Lower lobe of right lung (tissue), 2 donors: ENCODE data around the gene ANKRD33B. TPM values are rescaled to one million over a fixed set of nuclear protein-coding genes. Genes with fewer than 3 reads are reported as not detected.
A peak's percentile ranks its signal among the peaks of the same experiment; 100 is the strongest.

Experiments used
- ATAC-seq, 2 donors: fragments of 200-7000 bp; cut with Tn5 transposase; one replicate each; pipeline ENCODE4 v1.9.1; 2020 to 2022; ENCODE audit warnings: mild to moderate bottlenecking in 2 of 2, moderate library complexity in 2 of 2
- DNase-seq: peaks from one replicate; pipeline ENCODE4 v3.0.0-alpha.2; 2020
- H3K27ac ChIP-seq: fragments of 200-600 bp; one replicate; pipeline ENCODE4 v1.8.0; 2022
- H3K27me3 ChIP-seq: fragments of 200-600 bp; one replicate; pipeline ENCODE4 v1.8.0; 2022; ENCODE audit warnings: low read depth
- H3K36me3 ChIP-seq: fragments of 200-600 bp; one replicate; pipeline ENCODE4 v1.8.0; 2022; ENCODE audit warnings: mild to moderate bottlenecking
- H3K4me1 ChIP-seq: fragments of 200-600 bp; one replicate; pipeline ENCODE4 v1.8.0; 2022
- H3K4me3 ChIP-seq: fragments of 200-600 bp; one replicate; pipeline ENCODE4 v1.8.0; 2022; ENCODE audit warnings: mild to moderate bottlenecking
- H3K9me3 ChIP-seq: fragments of 200-600 bp; one replicate; pipeline ENCODE4 v1.8.0; 2022
- intact Hi-C: fragments of 100-400 bp; cut with DNase I; formaldehyde crosslinking; loops from one replicate; pipeline ENCODE4 v1.11.0; 2022
- total RNA-seq: library from RNA; stranded (reverse); fragmentation: NEBNext Ultra II Directional; extraction: Animal tissue kit (Norgen Biotek cat#: 25700); gene quantifications from one replicate; pipeline ENCODE4 v1.2.1, GENCODE V29; 2021
- TF ChIP-seq, protein P1 (sequence below): fragments of 200-600 bp; IDR thresholded peaks from one replicate; pipeline ENCODE4 v1.8.0; 2022; ENCODE audit warnings: antibody characterized with exemption, mild to moderate bottlenecking
- donor health status: DM: no; HTN: yes; CAD: no; lungs with severe emphysema.

ANKRD33B gene
- total RNA-seq, 1 donor from 2014 or later = 5.8 TPM

DNA sequence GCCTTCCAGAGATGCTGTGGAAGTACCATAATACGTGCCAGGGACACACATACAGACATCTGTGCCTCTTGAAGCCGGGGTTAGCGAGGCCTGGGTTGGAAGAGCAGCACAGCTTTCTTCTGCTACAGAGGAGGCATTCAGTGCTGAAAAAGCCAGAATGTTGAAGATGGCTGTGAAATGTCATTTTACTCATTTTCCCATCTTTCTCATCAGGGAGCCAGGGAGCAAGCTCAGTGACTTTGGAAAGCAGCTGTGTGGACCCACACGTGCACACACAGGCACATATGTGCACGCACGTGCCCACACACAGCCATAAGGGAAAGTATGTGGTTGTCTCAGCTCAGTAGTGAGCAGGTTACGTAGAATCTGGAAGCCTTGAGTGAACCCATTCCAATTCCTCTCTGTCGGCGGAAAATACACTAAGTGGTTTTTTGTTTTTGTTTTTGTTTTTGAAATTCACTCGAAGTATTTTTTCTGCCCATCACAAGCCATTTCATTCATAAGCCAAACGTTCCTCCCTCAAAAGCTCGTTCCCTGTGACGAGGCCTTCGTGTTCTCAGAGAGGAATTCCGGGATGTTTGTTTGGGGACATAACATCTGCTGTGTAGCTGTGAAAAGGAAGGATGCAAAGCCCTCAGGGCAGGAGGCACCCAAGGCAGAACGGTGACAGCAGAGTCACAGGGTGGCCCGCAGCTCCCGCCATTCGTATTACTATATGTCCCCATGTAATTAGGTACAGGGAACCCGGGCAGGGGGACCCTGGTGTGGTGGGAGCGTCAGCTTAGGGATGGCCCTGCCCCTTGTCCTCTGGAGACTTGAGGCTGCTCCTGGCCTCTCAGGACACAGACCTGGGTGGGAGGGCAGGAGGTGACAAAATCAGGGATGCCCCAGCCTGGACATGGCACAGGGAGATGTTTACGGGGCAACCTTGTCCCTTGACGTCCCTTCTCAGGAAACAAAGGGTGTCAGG, 29.0 kb upstream of the ANKRD33B start:
- H3K27me3 ChIP-seq = peaks cover 4% of the 10 kb centered on the region
- TF ChIP-seq, protein P1, sequence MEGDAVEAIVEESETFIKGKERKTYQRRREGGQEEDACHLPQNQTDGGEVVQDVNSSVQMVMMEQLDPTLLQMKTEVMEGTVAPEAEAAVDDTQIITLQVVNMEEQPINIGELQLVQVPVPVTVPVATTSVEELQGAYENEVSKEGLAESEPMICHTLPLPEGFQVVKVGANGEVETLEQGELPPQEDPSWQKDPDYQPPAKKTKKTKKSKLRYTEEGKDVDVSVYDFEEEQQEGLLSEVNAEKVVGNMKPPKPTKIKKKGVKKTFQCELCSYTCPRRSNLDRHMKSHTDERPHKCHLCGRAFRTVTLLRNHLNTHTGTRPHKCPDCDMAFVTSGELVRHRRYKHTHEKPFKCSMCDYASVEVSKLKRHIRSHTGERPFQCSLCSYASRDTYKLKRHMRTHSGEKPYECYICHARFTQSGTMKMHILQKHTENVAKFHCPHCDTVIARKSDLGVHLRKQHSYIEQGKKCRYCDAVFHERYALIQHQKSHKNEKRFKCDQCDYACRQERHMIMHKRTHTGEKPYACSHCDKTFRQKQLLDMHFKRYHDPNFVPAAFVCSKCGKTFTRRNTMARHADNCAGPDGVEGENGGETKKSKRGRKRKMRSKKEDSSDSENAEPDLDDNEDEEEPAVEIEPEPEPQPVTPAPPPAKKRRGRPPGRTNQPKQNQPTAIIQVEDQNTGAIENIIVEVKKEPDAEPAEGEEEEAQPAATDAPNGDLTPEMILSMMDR = no peak
- peaks cover 23% of the 10 kb centered on the region for H3K4me1 ChIP-seq
- no peak overlapping the region for H3K4me3 ChIP-seq
- no peak overlapping the region for H3K27ac ChIP-seq
- ATAC-seq = no peak
- no peaks in the 10 kb centered on the region for H3K9me3 ChIP-seq
- no peak for DNase-seq
- intact Hi-C loops = no loop called here
- H3K36me3 ChIP-seq = no peaks in the 10 kb centered on the region

DNA sequence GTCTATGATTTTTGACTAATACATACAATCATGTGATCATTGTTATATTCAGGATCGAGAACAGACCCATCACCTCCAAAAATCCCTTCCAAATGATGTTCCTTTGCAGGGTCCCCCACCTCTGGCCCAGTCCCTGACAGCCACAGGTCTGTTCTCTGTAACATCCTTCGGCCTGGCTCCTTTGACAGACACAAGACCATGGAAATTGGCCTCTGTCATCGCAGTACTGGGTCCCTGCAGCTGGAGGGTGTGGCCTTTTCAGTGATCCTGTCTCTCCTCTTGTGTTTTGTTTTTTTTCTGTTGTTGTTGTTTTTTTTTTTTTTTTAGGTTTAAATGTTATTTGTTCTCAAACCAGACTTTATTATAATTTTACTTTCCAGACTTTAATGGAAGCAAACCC, 27.4 kb upstream of the ANKRD33B start:
- TF ChIP-seq, protein P1 = no peak
- no peaks in the 10 kb centered on the region for H3K9me3 ChIP-seq
- peaks cover 4% of the 10 kb centered on the region for H3K27me3 ChIP-seq
- H3K4me3 ChIP-seq = no peak overlapping the region
- no peak overlapping the region for H3K27ac ChIP-seq
- no peak for DNase-seq
- peaks cover 24% of the 10 kb centered on the region for H3K4me1 ChIP-seq
- H3K36me3 ChIP-seq = no peaks in the 10 kb centered on the region
- ATAC-seq = no peak
- intact Hi-C loops = no loop called here

DNA sequence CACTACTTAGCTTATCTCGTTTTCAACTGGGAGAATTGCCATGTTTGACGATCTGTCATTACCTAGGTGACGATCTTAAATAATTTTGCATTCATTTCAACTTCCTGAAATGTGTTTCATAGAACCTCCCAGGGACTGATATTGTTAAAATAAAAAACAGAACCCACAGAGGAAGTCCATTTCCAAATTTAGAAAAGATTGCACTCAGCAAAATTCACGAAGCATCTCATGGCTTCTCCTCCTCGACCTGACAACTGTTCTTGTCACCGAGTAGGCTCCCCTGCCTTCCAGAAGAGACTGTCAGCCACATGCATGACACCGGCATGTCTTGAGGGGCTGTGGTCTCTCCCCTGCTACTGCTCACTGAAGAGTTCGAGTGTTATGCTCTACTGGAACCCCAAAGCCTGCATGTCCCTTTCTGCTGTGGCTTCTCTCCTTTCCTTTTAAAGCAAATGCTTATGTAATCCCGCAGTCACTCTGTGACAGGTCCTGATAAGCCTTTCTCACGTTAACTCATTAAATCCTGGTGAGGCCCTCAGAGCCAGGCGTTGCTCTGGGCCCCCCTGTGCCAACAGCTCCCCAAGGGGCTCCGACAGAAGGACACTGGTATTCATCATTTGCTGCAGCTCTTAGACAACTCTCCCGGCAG, 26.8 kb upstream of the ANKRD33B start:
- no peaks in the 10 kb centered on the region for H3K9me3 ChIP-seq
- peaks cover 4% of the 10 kb centered on the region for H3K27me3 ChIP-seq
- TF ChIP-seq, protein P1 = no peak
- H3K4me3 ChIP-seq = peak overlapping the region; percentile 27
- H3K4me1 ChIP-seq = peaks cover 24% of the 10 kb centered on the region
- no peak overlapping the region for H3K27ac ChIP-seq
- H3K36me3 ChIP-seq = no peaks in the 10 kb centered on the region
- intact Hi-C loops = no loop called here
- DNase-seq (no peak), ATAC-seq (peak in 1 of 2 donors; percentile 7)

DNA sequence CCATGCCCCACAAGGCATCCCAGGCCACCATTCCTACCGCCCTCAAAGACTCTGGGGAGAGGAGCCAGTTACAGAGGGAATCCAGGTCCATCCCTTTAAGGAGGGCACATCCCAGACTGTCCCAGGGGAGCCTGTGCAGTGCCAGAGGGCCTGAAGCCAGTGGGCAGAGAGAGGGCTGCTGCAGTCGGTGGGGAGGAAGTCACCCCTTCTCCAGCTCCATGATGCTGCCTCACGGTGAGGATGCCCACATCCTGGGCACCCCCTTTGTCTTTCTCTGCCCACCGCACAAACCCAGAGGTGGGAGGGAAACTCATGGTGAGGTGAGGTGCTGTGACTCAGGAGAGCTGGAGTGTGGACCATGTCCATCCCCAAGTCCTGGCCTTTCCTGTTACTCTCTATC, 26.2 kb upstream of the ANKRD33B start:
- H3K27ac ChIP-seq = no peak overlapping the region
- H3K9me3 ChIP-seq = no peaks in the 10 kb centered on the region
- TF ChIP-seq, protein P1 = no peak
- no peak overlapping the region for H3K4me3 ChIP-seq
- H3K27me3 ChIP-seq = peaks cover 5% of the 10 kb centered on the region
- DNase-seq (no peak), ATAC-seq (peak; percentile 16 to 35)
- intact Hi-C loops = no loop called here
- no peaks in the 10 kb centered on the region for H3K36me3 ChIP-seq
- H3K4me1 ChIP-seq = peaks cover 24% of the 10 kb centered on the region

DNA sequence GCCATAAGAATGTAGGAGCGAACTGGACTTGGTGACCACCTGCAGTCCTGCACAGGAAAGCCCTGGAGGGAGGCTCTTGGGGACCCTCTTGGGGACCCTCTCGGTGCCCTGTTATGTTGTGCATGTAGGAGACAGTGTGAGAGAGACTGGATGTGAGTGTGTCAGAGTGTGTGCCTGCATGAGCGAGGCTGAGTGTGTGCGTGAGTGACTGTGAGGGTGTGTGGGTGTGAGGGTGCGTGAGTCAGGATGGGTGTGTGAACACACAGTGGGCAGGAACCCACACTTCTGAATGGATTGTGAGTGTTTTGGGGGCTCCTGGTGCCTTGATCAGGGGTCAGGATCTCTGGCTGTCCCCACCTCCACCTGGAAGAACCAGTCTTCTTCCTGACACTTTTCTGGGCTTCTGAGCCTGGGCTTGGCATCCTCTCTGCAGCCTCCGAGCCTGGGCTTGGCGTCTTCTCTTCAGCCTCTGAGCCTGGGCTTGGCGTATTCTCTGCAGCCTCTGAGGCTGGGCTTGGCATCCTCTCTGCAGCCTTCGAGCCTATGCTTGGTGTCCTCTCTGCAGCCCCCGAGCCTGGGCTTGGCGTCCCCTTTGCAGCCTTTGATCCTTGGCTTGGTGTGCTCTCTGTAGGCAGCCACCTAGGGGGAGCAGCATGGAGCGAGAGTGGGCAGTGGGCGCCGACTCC, 25.6 kb upstream of the ANKRD33B start:
- ATAC-seq = peak; percentile 21 to 22
- Histone ChIP-seq H3K9me3 (no peaks in the 10 kb centered on the region), H3K4me3 (no peak overlapping the region), H3K4me1 (peaks cover 24% of the 10 kb centered on the region), H3K36me3 (no peaks in the 10 kb centered on the region), H3K27ac (no peak overlapping the region), H3K27me3 (peaks cover 10% of the 10 kb centered on the region)
- no peak for DNase-seq
- intact Hi-C loops = no loop called here
- TF ChIP-seq, protein P1 = no peak
